NCI-H1417 (cell line): ENCODE measurements around the gene IL23R.
A peak's percentile ranks its signal among the peaks of the same experiment; 100 is the strongest.

ENCODE experiments used
- DNase-seq, 3 experiments: peaks; one replicate each; lab custom pipeline; 2025; lab: John Stamatoyannopoulos, UW

Gene IL23R

DNA sequence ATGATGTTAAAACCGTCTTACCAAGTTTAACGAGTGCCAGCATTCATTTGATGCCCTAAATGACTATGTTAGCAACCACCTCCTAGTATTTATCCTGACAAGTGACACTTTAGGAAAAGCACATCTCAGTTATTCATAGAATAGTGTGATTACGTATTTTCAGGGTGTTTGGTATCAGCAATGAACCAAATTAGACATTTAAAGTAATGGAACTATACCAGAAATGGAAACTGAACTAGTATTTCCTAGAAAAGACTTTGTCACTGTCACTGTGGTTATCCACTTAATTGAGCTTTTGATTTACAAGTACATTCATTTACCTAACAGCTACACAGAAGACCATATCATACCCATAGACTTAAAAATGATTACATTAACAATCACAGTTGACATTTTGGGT lies 137.8 kb downstream of the IL23R start:
- no peak for DNase-seq

DNA sequence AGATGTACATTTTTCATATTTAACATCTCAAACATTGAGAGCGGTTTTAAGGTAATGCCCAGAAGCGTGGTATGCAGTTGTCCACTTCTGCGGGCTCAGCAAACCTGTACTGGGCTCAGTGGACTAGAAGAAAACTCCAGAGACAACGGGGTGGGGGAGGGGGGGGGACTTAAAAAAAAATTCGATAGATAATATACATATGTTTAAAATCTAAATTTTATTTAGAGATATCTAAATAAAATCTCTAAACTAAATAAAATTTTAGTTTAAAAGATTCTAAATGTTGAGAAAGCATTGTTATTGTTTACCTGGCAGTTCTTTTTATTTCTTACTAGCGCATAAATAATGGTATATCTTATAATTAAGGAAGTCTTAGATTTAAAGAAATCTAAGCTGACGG lies 140.3 kb downstream of the IL23R start:
- DNase-seq = no peak

DNA sequence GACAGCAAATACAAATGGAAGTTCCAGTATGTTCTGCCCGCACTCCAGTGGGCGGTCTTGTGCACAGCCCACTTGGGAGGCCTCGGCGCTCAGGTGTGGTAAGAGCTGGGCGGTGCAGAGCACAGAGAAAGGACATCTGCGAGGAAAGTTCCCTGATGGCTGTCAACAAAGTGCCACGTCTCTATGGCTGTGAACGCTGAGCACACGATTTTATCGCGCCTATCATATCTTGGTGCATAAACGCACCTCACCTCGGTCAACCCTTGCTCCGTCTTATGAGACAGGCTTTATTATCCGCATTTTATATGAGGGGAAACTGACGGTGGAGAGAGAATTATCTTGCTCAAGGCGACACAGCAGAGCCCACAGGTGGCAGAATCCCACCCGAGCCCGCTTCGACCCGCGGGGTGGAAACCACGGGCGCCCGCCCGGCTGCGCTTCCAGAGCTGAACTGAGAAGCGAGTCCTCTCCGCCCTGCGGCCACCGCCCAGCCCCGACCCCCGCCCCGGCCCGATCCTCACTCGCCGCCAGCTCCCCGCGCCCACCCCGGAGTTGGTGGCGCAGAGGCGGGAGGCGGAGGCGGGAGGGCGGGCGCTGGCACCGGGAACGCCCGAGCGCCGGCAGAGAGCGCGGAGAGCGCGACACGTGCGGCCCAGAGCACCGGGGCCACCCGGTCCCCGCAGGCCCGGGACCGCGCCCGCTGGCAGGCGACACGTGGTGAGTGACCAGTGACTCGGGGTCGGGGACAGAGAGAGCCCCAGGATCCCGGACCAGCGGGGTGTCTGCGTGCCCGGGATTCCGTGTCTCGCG lies 141.2 kb downstream of the IL23R start, which contains the start of gene IL12RB2:
TSS of gene IL12RB2 (plus strand) at position 623 of the 810 bp plus-strand sequence. CDS start 12,496 bp downstream, outside the sequence.
- peak; percentile 9 to 77 (median 66) for DNase-seq

DNA sequence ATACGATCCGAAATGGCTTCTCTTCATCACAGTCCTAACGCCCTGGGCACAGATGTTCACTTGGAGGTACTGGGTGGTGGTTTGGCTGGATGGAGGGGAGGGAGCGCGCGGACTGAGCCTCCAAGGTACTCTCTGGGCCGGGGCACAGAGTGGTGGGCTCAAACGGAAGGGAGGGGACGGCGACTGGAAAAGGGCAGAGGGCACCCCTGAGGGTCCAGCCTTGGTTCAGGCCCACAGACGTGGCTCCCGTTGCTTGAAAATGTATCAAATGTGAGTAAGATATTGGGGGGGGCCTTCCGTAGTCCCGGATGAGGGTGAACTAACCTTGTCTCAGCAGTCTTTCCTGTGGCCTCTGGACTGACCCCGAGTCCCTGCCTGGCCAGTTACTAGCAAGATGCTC lies 141.9 kb downstream of the IL23R start:
- no peak for DNase-seq
